HEK293T (cell line): ENCODE data around the gene DCDC1.

Experiments
- ARNT ChIP-seq: fragments of 450-650 bp; IDR thresholded peaks from 2 replicates; pipeline ENCODE4 v1.6.1; 2017; ENCODE audit warnings: mild to moderate bottlenecking
- ELF4 ChIP-seq: fragments of 450-650 bp; IDR thresholded peaks from 2 replicates; pipeline ENCODE4 v1.6.1; 2017; ENCODE audit warnings: antibody characterized with exemption
- FOXA1 ChIP-seq: fragments of 450-650 bp; IDR thresholded peaks from 2 replicates; pipeline ENCODE4 v1.6.1; 2016; ENCODE audit warnings: mild to moderate bottlenecking
- FOXM1 ChIP-seq: fragments of 450-650 bp; IDR thresholded peaks from 2 replicates; pipeline ENCODE4 v1.6.1; 2017; ENCODE audit warnings: mild to moderate bottlenecking, borderline replicate concordance
- HDGF ChIP-seq: fragments of 450-650 bp; IDR thresholded peaks from 2 replicates; pipeline ENCODE4 v1.6.1; 2017; ENCODE audit warnings: antibody characterized with exemption, borderline replicate concordance
- SP1 ChIP-seq: fragments of 450-650 bp; IDR thresholded peaks from 2 replicates; pipeline ENCODE4 v1.6.1; 2017
- SUZ12 ChIP-seq: fragments of 450-650 bp; IDR thresholded peaks from 2 replicates; pipeline ENCODE4 v1.6.1; 2016; ENCODE audit warnings: mild to moderate bottlenecking

DNA sequence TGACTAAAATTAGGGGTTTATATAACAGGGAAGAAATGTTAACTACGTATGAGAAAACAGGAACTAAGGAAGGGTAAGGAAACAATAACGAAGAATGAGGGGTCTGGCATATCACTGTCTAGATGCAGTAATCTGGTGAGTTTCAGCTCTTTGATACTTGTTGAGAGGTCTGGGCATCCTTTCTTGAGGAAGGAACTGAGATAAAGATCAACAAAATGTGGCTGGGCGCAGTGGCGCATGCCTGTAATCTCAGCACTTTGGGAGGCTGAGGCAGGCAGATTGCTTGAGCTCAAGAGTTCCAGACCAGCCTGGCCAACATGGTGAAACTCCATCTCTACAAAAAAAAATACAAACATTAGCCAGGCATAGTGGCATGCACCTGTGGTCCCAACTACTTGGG is 2.7 kb downstream of the DCDC1 start:
- TF ChIP-seq FOXA1 (no peak), ARNT (no peak), SUZ12 (no peak), ELF4 (no peak), HDGF (no peak), FOXM1 (no peak), SP1 (no peak)
